Epidermal melanocyte (primary cell): ENCODE data around the gene PARD3.
"Not testable (repeated sequence)": the region's sequence is repeated elsewhere in the genome, so short reads cannot be mapped to it uniquely, and the experiment has no call there.

Source experiments
- DNase-seq: peaks from one replicate; pipeline ENCODE4 v3.0.0; 2011; ENCODE audit warnings: low spot score; ENCODE audit not compliant: insufficient read length

Gene PARD3

GRCh38 chr10:34474009-34474376 is 341.1 kb downstream of the PARD3 start:
- no peak for DNase-seq

GRCh38 chr10:34473174-34474008 is 341.7 kb downstream of the PARD3 start:
- DNase-seq: no peak

- no peak for DNase-seq
Measured at GRCh38 chr10:34470307-34470706, 344.8 kb downstream of the PARD3 start.

GRCh38 chr10:34469446-34469845 is 345.6 kb downstream of the PARD3 start:
- no peak for DNase-seq

- no peak for DNase-seq
Measured at GRCh38 chr10:34467902-34468301, 347.2 kb downstream of the PARD3 start.

GRCh38 chr10:34467364-34467763 is 347.7 kb downstream of the PARD3 start:
- DNase-seq: no peak

- DNase-seq: no peak
Measured at GRCh38 chr10:34465678-34466077, 349.4 kb downstream of the PARD3 start.

GRCh38 chr10:34464591-34464990 is 350.5 kb downstream of the PARD3 start:
- no peak for DNase-seq

- no peak for DNase-seq
Measured at GRCh38 chr10:34464000-34464399, 351.1 kb downstream of the PARD3 start.

- DNase-seq: no peak
Measured at GRCh38 chr10:34462993-34463392, 352.1 kb downstream of the PARD3 start.

GRCh38 chr10:34462056-34462455 is 353.0 kb downstream of the PARD3 start:
- DNase-seq: no peak

GRCh38 chr10:34454590-34455261 is 360.4 kb downstream of the PARD3 start:
- no peak for DNase-seq

GRCh38 chr10:34449836-34450235 is 365.3 kb downstream of the PARD3 start:
- DNase-seq: no peak

- DNase-seq: no peak
Measured at GRCh38 chr10:34446049-34446448, 369.0 kb downstream of the PARD3 start.

GRCh38 chr10:34444223-34445183 is 370.6 kb downstream of the PARD3 start:
- DNase-seq: no peak

- DNase-seq: not testable (repeated sequence)
Measured at GRCh38 chr10:34439386-34439785, 375.7 kb downstream of the PARD3 start.

- DNase-seq: no peak
Measured at GRCh38 chr10:34438741-34439140, 376.4 kb downstream of the PARD3 start.

GRCh38 chr10:34437906-34438305 is 377.2 kb downstream of the PARD3 start:
- no peak for DNase-seq

GRCh38 chr10:34434119-34434594 is 380.9 kb downstream of the PARD3 start:
- DNase-seq: no peak

GRCh38 chr10:34433241-34434076 is 381.6 kb downstream of the PARD3 start:
- DNase-seq: no peak

GRCh38 chr10:34432589-34432988 is 382.5 kb downstream of the PARD3 start:
- DNase-seq: no peak
